Activated CD8-positive, alpha-beta T cell treated with anti-CD3 and anti-CD28 coated beads for 36 hours (primary cell): ENCODE measurements around the gene RNF168. TPM values are rescaled to one million over a fixed set of nuclear protein-coding genes. Genes with fewer than 3 reads are reported as not detected.
"Not testable (repeated sequence)": the region's sequence is repeated elsewhere in the genome, so short reads cannot be mapped to it uniquely, and the experiment has no call there.

ENCODE experiments used
- ATAC-seq: fragments of 200-7000 bp; cut with Tn5 transposase; one replicate; pipeline ENCODE4 v1.10.0; 2021; ENCODE audit warnings: mild to moderate bottlenecking, moderate library complexity
- CTCF ChIA-PET: fragments of 350-600 bp; sonication (Branson Sonifier 250); formaldehyde crosslinking; loops from one replicate; lab custom pipeline; 2021; ENCODE audit warnings: antibody characterized with exemption; lab: Charles Lee
- POLR2A ChIA-PET: fragments of 350-600 bp; sonication (Branson Sonifier 250); formaldehyde crosslinking; loops from one replicate; lab custom pipeline; 2021; ENCODE audit warnings: antibody characterized with exemption; lab: Charles Lee
- DNase-seq: peaks from one replicate; pipeline ENCODE4 v3.0.0-alpha.2; 2020
- H3K27ac Mint-ChIP-seq: one replicate; pipeline ENCODE4 v1.8.0; 2021; ENCODE audit warnings: mild to moderate bottlenecking, mixed read lengths
- H3K27me3 Mint-ChIP-seq: one replicate; pipeline ENCODE4 v1.8.0; 2021; ENCODE audit warnings: mixed read lengths
- H3K36me3 Mint-ChIP-seq: one replicate; pipeline ENCODE4 v1.8.0; 2021; ENCODE audit warnings: low read depth, mixed read lengths
- H3K4me1 Mint-ChIP-seq: one replicate; pipeline ENCODE4 v1.8.0; 2021; ENCODE audit warnings: low read depth, mixed read lengths
- H3K4me3 Mint-ChIP-seq: one replicate; pipeline ENCODE4 v1.8.0; 2021; ENCODE audit warnings: mild to moderate bottlenecking, moderate library complexity, mixed read lengths
- H3K9me3 Mint-ChIP-seq: one replicate; pipeline ENCODE4 v1.8.0; 2021; ENCODE audit warnings: mixed read lengths
- intact Hi-C: fragments of 100-400 bp; cut with micrococcal nuclease; formaldehyde crosslinking; loops from one replicate; pipeline ENCODE4 v1.10.0; 2022
- total RNA-seq, 2 experiments: library from RNA; stranded (reverse); gene quantifications; one replicate each; pipeline ENCODE4 v1.2.3, GENCODE V29; 2021
- TF ChIP-seq, protein P1 (sequence below): fragments of 200-600 bp; IDR thresholded peaks from one replicate; pipeline ENCODE4 v1.8.0; 2022; ENCODE audit warnings: antibody characterized with exemption, mild to moderate bottlenecking

Gene RNF168
- total RNA-seq, 2 experiments from 2014 or later: 20.9 to 21.2 TPM

DNA sequence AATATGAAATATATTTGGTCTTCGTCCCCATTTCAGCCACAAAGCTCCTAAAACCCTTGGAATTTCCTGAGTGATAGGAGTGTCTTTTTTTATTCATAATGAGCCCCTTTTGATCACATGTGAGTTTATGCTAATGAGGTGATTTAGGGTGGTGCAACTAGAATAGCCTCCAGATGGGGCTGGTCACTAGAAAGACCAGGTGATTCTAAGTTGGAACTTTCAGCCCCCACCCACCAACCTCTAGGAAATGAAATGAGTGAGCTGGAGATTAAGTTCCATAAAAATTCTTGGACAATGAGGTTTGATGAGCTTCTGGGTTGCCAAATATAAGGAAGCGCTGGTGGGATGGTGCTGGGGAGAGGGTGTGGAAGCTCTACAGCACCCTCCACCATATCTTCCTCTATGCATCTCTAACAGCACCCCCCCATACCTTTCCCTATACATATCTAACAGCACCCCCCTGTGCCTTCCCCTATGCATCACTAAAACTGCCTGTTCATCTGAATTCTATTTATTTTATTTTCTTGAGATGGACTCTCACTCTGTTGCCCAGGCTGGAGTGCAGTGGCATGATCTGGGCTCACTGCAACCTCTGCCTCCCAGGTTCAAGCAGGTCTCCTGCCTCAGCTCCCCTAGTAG, 13.7 kb upstream of the RNF168 start:
- Mint-ChIP-seq H3K4me1 (no peaks in the 10 kb centered on the region), H3K36me3 (peaks cover 16% of the 10 kb centered on the region), H3K27me3 (no peaks in the 10 kb centered on the region), H3K27ac (no peak overlapping the region), H3K9me3 (peaks cover 44% of the 10 kb centered on the region), H3K4me3 (no peak overlapping the region)
- ChIA-PET CTCF (interaction anchor here (0.9 to 5.1 kb wide), 4 partner anchors 11 to 264 kb away, joined by 3 to 31 read pairs (median 4); no protein-coding TSS in a partner anchor), POLR2A (no interaction called here)
- TF ChIP-seq, protein P1, sequence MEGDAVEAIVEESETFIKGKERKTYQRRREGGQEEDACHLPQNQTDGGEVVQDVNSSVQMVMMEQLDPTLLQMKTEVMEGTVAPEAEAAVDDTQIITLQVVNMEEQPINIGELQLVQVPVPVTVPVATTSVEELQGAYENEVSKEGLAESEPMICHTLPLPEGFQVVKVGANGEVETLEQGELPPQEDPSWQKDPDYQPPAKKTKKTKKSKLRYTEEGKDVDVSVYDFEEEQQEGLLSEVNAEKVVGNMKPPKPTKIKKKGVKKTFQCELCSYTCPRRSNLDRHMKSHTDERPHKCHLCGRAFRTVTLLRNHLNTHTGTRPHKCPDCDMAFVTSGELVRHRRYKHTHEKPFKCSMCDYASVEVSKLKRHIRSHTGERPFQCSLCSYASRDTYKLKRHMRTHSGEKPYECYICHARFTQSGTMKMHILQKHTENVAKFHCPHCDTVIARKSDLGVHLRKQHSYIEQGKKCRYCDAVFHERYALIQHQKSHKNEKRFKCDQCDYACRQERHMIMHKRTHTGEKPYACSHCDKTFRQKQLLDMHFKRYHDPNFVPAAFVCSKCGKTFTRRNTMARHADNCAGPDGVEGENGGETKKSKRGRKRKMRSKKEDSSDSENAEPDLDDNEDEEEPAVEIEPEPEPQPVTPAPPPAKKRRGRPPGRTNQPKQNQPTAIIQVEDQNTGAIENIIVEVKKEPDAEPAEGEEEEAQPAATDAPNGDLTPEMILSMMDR: no peak
- intact Hi-C loops: loop anchor here (5.0 kb wide), 1 partner anchor 265 kb away; no protein-coding TSS in a partner anchor
- ATAC-seq: no peak
- DNase-seq: no peak

DNA sequence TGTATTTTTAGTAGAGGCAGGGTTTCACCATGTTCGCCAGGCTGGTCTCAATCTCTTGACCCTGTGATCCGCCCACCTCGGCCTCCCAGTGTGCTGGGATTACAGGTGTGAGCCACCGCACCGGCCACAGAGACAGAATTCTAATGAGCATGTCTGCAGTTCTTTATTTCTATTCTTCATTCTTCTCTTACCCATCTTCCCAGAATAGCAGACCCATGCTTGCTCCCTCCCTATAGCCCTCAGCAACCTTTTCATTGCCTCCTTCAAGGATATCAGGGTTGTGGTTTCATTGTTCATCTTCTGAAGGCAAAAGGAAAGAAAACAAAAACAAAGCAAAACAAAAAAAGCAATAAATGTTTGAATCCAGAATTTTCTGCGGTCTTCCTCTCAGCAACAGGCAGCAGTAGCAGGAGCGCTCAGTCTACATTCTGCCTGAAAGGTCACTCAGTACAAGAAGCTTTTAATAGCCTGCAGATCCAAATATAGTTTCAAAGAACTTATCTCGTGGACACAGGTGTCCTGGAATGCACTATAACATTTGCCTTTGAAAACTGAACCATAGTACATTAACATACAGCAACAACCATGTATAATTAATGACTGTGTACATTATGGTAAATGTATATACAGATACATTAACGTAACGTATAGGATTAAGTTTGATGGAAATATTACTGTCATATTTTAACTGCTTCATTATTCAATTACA, 11.5 kb upstream of the RNF168 start, which contains the start of gene SMCO1:
TSS of gene SMCO1 (minus strand) at position 434 of the 709 bp plus-strand sequence. CDS start at position 297, 137 bp downstream.
- ChIA-PET CTCF (interaction anchor here (3.5 kb wide), 1 partner anchor 8 kb away, joined by 15 read pairs; no protein-coding TSS in a partner anchor), POLR2A (no interaction called here)
- Mint-ChIP-seq H3K9me3 (peaks cover 23% of the 10 kb centered on the region), H3K36me3 (peaks cover 7% of the 10 kb centered on the region), H3K27ac (no peak within 1 kb of the TSS), H3K27me3 (no peaks in the 10 kb centered on the region), H3K4me3 (no peak within 1 kb of the TSS), H3K4me1 (peaks cover 4% of the 10 kb centered on the region)
- DNase-seq: no peak
- TF ChIP-seq, protein P1: no peak
- intact Hi-C loops: loop anchor here (5.0 kb wide), 1 partner anchor 263 kb away; no protein-coding TSS in a partner anchor
- ATAC-seq: no peak

DNA sequence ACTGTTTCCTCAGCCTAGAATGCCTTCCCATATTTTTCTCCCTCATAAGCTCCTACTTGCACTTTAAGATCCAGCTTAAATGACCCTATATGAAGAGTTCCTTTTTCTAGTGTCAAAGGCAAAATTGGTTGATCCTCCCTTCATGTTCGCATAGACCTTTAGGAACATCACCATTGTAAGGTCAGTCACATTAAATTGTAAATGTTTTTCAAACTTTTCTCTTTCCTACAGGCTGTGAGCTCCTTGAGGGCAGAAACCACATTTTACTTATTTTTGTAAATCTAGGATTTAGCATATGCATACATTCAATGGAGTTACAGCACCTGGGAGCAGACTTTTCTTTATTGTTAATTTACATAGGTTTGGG, 10.8 kb upstream of the RNF168 start:
- H3K36me3 Mint-ChIP-seq: peaks cover 5% of the 10 kb centered on the region
- no peaks in the 10 kb centered on the region for H3K27me3 Mint-ChIP-seq
- no peak overlapping the region for H3K4me3 Mint-ChIP-seq
- ATAC-seq: no peak
- peaks cover 4% of the 10 kb centered on the region for H3K4me1 Mint-ChIP-seq
- H3K9me3 Mint-ChIP-seq: peaks cover 18% of the 10 kb centered on the region
- intact Hi-C loops: no loop called here
- POLR2A ChIA-PET: no interaction called here
- DNase-seq: no peak
- CTCF ChIA-PET: interaction anchor here (3.5 kb wide), 1 partner anchor 9 kb away, joined by 15 read pairs; no protein-coding TSS in a partner anchor
- TF ChIP-seq, protein P1: no peak
- H3K27ac Mint-ChIP-seq: no peak overlapping the region

DNA sequence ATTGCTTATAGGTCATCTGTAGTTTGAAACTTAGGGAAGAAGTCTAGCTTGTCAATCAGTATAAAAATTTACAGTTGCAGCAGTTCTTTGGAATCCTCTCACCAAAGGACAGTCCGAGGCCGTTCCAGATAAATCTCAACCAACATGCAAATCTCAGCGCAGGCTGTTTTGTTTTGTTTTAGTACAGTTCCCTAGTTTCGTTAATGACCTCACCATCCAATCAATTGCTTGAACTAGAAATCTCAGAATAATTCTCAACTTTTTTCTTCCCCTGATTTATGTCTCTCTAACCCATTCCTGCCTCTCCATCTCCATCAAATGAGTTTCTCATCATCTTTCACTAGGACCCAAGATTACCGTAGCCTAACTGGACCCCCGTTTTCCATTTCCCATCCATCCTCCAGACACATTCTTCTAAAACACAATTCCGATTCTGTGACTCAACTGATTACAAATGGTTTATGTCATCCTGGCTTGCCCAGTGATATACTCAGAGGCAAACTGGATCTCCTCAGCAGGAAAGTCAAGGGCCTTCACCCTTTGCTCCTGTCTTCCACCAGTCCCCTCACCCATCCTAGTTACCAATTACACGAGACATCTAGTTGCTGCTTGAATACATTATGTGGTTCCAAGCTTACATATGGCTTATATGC, 10.3 kb upstream of the RNF168 start:
- no peak for ATAC-seq
- POLR2A ChIA-PET: interaction anchor here (0.6 kb wide), 1 partner anchor 24 kb away, joined by 3 read pairs; no protein-coding TSS in a partner anchor
- CTCF ChIA-PET: interaction anchor here (3.5 kb wide), 1 partner anchor 9 kb away, joined by 15 read pairs; no protein-coding TSS in a partner anchor

DNA sequence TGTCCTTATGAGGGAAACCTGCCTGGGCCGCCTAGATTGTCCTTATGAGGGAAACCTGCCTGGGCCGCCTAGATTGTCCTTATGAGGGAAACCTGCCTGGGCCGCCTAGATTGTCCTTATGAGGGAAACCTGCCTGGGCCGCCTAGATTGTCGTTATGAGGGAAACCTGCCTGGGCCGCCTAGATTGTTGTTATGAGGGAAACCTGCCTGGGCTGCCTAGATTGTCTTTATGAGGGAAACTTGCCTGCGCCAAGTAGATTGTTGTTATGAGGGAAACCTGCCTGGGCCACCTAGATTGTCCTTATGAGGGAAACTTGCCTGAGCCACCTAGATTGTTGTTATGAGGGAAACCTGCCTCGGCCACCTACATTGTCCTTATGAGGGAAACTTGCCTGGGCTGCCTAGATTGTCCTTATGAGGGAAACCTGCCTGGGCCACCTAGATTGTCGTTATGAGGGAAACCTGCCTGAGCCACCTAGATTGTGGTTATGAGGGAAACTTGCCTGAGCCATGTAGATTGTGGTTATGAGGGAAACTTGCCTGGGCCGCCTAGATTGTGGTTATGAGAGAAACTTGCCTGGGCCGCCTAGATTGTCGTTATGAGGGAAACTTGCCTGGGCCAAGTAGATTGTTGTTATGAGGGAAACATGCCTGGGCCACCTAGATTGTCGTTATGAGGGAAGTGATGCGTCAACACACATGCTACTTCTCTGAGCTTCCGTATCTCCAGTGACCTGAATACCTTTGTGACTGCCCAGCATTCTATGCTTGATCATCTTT, 8.3 kb upstream of the RNF168 start:
- DNase-seq, ATAC-seq, H3K4me3 Mint-ChIP-seq, intact Hi-C loops, H3K4me1 Mint-ChIP-seq, H3K27me3 Mint-ChIP-seq, H3K36me3 Mint-ChIP-seq, H3K9me3 Mint-ChIP-seq: not testable (repeated sequence)
- H3K27ac Mint-ChIP-seq: peak overlapping the region; percentile 20
- CTCF ChIA-PET: interaction anchor here (1.1 to 3.5 kb wide), 3 partner anchors 11 to 258 kb away, joined by 3 to 15 read pairs (median 5); no protein-coding TSS in a partner anchor
- POLR2A ChIA-PET: interaction anchor here (0.6 kb wide), 1 partner anchor 30 kb away, joined by 3 read pairs; no protein-coding TSS in a partner anchor

More for the DNA sequence above, 10.3 kb upstream of the RNF168 start:
- Mint-ChIP-seq H3K27me3 (no peaks in the 10 kb centered on the region), H3K27ac (no peak overlapping the region), H3K4me1 (peaks cover 4% of the 10 kb centered on the region), H3K36me3 (peaks cover 2% of the 10 kb centered on the region), H3K4me3 (no peak overlapping the region), H3K9me3 (peaks cover 13% of the 10 kb centered on the region)
- no peak for DNase-seq
- TF ChIP-seq, protein P1: no peak
- intact Hi-C loops: no loop called here

DNA sequence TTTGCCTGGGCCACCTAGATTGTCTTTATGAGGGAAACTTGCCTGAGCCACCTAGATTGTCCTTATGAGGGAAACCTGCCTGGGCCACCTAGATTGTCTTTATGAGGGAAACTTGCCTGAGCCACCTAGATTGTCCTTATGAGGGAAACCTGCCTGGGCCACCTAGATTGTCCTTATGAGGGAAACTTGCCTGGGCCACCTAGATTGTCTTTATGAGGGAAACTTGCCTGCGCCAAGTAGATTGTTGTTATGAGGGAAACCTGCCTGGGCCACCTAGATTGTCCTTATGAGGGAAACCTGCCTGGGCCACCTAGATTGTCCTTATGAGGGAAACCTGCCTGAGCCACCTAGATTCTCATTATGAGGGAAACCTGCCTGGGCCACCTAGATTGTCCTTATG, 7.5 kb upstream of the RNF168 start:
- H3K36me3 Mint-ChIP-seq, DNase-seq, H3K27ac Mint-ChIP-seq, ATAC-seq, POLR2A ChIA-PET, intact Hi-C loops, H3K4me1 Mint-ChIP-seq, H3K4me3 Mint-ChIP-seq, H3K27me3 Mint-ChIP-seq: not testable (repeated sequence)
- H3K9me3 Mint-ChIP-seq: peaks cover 14% of the 10 kb centered on the region
- CTCF ChIA-PET: interaction anchor here (1.8 to 5.4 kb wide), 2 partner anchors 11 to 15 kb away, joined by 4 to 39 read pairs; no protein-coding TSS in a partner anchor
